Mesendoderm (in vitro differentiated cells): Measurements from ENCODE around the gene SAMD4B.

ENCODE experiments used
- DNase-seq: peaks from one replicate; pipeline ENCODE4 v3.0.0; 2013
- H2AK5ac ChIP-seq: 2 replicates; pipeline ENCODE4 v1.6.1; 2013; ENCODE audit warnings: low read length, inconsistent platforms
- H2BK120ac ChIP-seq: 2 replicates; pipeline ENCODE4 v1.6.1; 2013; ENCODE audit warnings: low read depth, mild to moderate bottlenecking, low read length, moderate library complexity, mixed read lengths
- H2BK15ac ChIP-seq: replicated peaks from 2 replicates; pipeline ENCODE4 v1.6.1; 2013; ENCODE audit warnings: low read depth, mild to moderate bottlenecking, moderate library complexity
- H2BK5ac ChIP-seq: 2 replicates; pipeline ENCODE4 v1.6.1; 2013; ENCODE audit warnings: low read length, inconsistent platforms
- H3K18ac ChIP-seq: 2 replicates; pipeline ENCODE4 v1.6.1; 2013; ENCODE audit warnings: mild to moderate bottlenecking, low read length, mixed read lengths
- H3K23ac ChIP-seq: one replicate; pipeline ENCODE4 v1.6.1; 2013; ENCODE audit warnings: low read length
- H3K27ac ChIP-seq: 2 replicates; pipeline ENCODE4 v1.5.1; 2013; ENCODE audit warnings: low read depth, mild to moderate bottlenecking, inconsistent platforms, low read length, moderate library complexity
- H3K27me3 ChIP-seq: 2 replicates; pipeline ENCODE4 v1.6.1; 2013; ENCODE audit warnings: low read length, control low read depth, mild to moderate bottlenecking, inconsistent platforms; ENCODE audit not compliant: insufficient read depth, poor library complexity
- H3K36me3 ChIP-seq: 2 replicates; pipeline ENCODE4 v1.6.1; 2013; ENCODE audit warnings: low read length, inconsistent platforms; ENCODE audit not compliant: control insufficient read depth, insufficient read depth
- H3K4ac ChIP-seq: one replicate; pipeline ENCODE4 v1.6.1; 2013; ENCODE audit warnings: low read depth, mild to moderate bottlenecking, low read length, moderate library complexity
- H3K4me1 ChIP-seq: 2 replicates; pipeline ENCODE4 v1.6.1; 2013; ENCODE audit warnings: low read depth, low read length, inconsistent platforms; ENCODE audit not compliant: control insufficient read depth
- H3K4me2 ChIP-seq: 2 replicates; pipeline ENCODE4 v1.6.1; 2013; ENCODE audit warnings: low read length
- H3K4me3 ChIP-seq: 2 replicates; pipeline ENCODE4 v1.5.1; 2013; ENCODE audit warnings: mild to moderate bottlenecking, low read length
- H3K56ac ChIP-seq: one replicate; pipeline ENCODE4 v1.6.1; 2013; ENCODE audit warnings: low read length
- H3K79me1 ChIP-seq: 2 replicates; pipeline ENCODE4 v1.6.1; 2013; ENCODE audit warnings: low read length, inconsistent platforms
- H3K79me2 ChIP-seq: 2 replicates; pipeline ENCODE4 v1.6.1; 2013; ENCODE audit warnings: mild to moderate bottlenecking, low read length; ENCODE audit not compliant: control insufficient read depth, insufficient read depth
- H3K9ac ChIP-seq: 2 replicates; pipeline ENCODE4 v1.6.1; 2013; ENCODE audit warnings: low read length, inconsistent platforms
- H4K5ac ChIP-seq: one replicate; pipeline ENCODE4 v1.6.1; 2013; ENCODE audit warnings: low read length
- H4K8ac ChIP-seq: one replicate; pipeline ENCODE4 v1.6.1; 2013; ENCODE audit warnings: low read depth, mild to moderate bottlenecking, control low read depth, low read length, moderate library complexity
- WGBS: extraction: QIAGEN DNeasy Blood & Tissue Kit; methylation state at CpG from one replicate; pipeline ENCODE4 v1.1.7; 2013; ENCODE audit warnings: low lambda C conversion rate, missing lambda C conversion rate; ENCODE audit not compliant: insufficient coverage; ENCODE audit errors: extremely low coverage; 5-methylcytosine and 5-hydroxymethylcytosine counted together

Gene SAMD4B

GRCh38 chr19:39317476-39317875 lies 24.7 kb upstream of the SAMD4B start:
- H3K56ac ChIP-seq = no peak overlapping the region
- H3K4ac ChIP-seq = no peak overlapping the region
- H3K36me3 ChIP-seq = no peaks in the 10 kb centered on the region
- H4K5ac ChIP-seq = no peak overlapping the region
- no peak overlapping the region for H2BK15ac ChIP-seq
- no peak overlapping the region for H3K4me2 ChIP-seq
- WGBS = no CpG with 5 or more reads among the region's 4 CpGs
- no peak overlapping the region for H2AK5ac ChIP-seq
- H3K18ac ChIP-seq = no peak overlapping the region
- no peak overlapping the region for H3K27ac ChIP-seq
- DNase-seq = no peak
- no peaks in the 10 kb centered on the region for H3K79me1 ChIP-seq
- no peak overlapping the region for H4K8ac ChIP-seq
- H3K4me1 ChIP-seq = no peaks in the 10 kb centered on the region
- no peak overlapping the region for H3K23ac ChIP-seq
- H3K27me3 ChIP-seq = no peaks in the 10 kb centered on the region
- H2BK120ac ChIP-seq = no peak overlapping the region
- H2BK5ac ChIP-seq = no peak overlapping the region
- no peak overlapping the region for H3K9ac ChIP-seq
- no peak overlapping the region for H3K4me3 ChIP-seq
- no peaks in the 10 kb centered on the region for H3K79me2 ChIP-seq

GRCh38 chr19:39318071-39318470 lies 24.1 kb upstream of the SAMD4B start:
- H2BK120ac ChIP-seq = no peak overlapping the region
- no peak overlapping the region for H3K18ac ChIP-seq
- H3K4me2 ChIP-seq = no peak overlapping the region
- no peaks in the 10 kb centered on the region for H3K27me3 ChIP-seq
- H3K27ac ChIP-seq = no peak overlapping the region
- no peaks in the 10 kb centered on the region for H3K36me3 ChIP-seq
- no peaks in the 10 kb centered on the region for H3K79me2 ChIP-seq
- no peak overlapping the region for H3K4me3 ChIP-seq
- H3K9ac ChIP-seq = no peak overlapping the region
- no peaks in the 10 kb centered on the region for H3K4me1 ChIP-seq
- no peak overlapping the region for H2BK15ac ChIP-seq
- H3K56ac ChIP-seq = no peak overlapping the region
- no peak for DNase-seq
- H2AK5ac ChIP-seq = no peak overlapping the region
- H4K8ac ChIP-seq = no peak overlapping the region
- H3K4ac ChIP-seq = no peak overlapping the region
- no peak overlapping the region for H2BK5ac ChIP-seq
- no peak overlapping the region for H3K23ac ChIP-seq
- WGBS = no CpG with 5 or more reads among the region's 5 CpGs
- no peak overlapping the region for H4K5ac ChIP-seq
- no peaks in the 10 kb centered on the region for H3K79me1 ChIP-seq

- Histone ChIP-seq H3K27ac (no peak overlapping the region), H3K56ac (no peak overlapping the region), H3K4me3 (no peak overlapping the region), H3K23ac (no peak overlapping the region), H3K36me3 (no peaks in the 10 kb centered on the region), H3K4me2 (no peak overlapping the region), H3K4me1 (no peaks in the 10 kb centered on the region), H3K4ac (no peak overlapping the region), H4K8ac (no peak overlapping the region), H3K79me2 (no peaks in the 10 kb centered on the region), H3K18ac (no peak overlapping the region), H3K79me1 (no peaks in the 10 kb centered on the region), H4K5ac (no peak overlapping the region), H2BK5ac (no peak overlapping the region), H3K9ac (no peak overlapping the region), H2BK120ac (no peak overlapping the region), H2BK15ac (no peak overlapping the region), H3K27me3 (no peaks in the 10 kb centered on the region), H2AK5ac (no peak overlapping the region)
- no peak for DNase-seq
- no CpG with 5 or more reads among the region's 4 CpGs for WGBS
Observed at GRCh38 chr19:39318690-39319089, 23.5 kb upstream of the SAMD4B start.

GRCh38 chr19:39319098-39319891 lies 22.9 kb upstream of the SAMD4B start:
- Histone ChIP-seq H3K79me2 (no peaks in the 10 kb centered on the region), H4K5ac (no peak overlapping the region), H3K4me3 (no peak overlapping the region), H2BK5ac (no peak overlapping the region), H3K27me3 (no peaks in the 10 kb centered on the region), H3K4me2 (no peak overlapping the region), H3K79me1 (no peaks in the 10 kb centered on the region), H3K23ac (no peak overlapping the region), H2BK120ac (no peak overlapping the region), H3K36me3 (no peaks in the 10 kb centered on the region), H2AK5ac (no peak overlapping the region), H3K4ac (no peak overlapping the region), H3K9ac (no peak overlapping the region), H3K56ac (no peak overlapping the region), H3K4me1 (no peaks in the 10 kb centered on the region), H3K27ac (no peak overlapping the region), H3K18ac (no peak overlapping the region), H2BK15ac (no peak overlapping the region), H4K8ac (no peak overlapping the region)
- DNase-seq = no peak
- no CpG with 5 or more reads among the region's 5 CpGs for WGBS

- no peak for DNase-seq
- Histone ChIP-seq H3K79me2 (no peaks in the 10 kb centered on the region), H3K4ac (no peak overlapping the region), H2BK5ac (no peak overlapping the region), H3K27me3 (no peaks in the 10 kb centered on the region), H3K56ac (peak overlapping the region; percentile 84), H3K36me3 (no peaks in the 10 kb centered on the region), H2AK5ac (no peak overlapping the region), H3K9ac (peak overlapping the region; percentile 74), H3K23ac (no peak overlapping the region), H4K5ac (no peak overlapping the region), H3K79me1 (no peaks in the 10 kb centered on the region), H3K18ac (no peak overlapping the region), H3K4me1 (no peaks in the 10 kb centered on the region), H3K27ac (no peak overlapping the region), H2BK120ac (no peak overlapping the region), H2BK15ac (no peak overlapping the region), H3K4me3 (no peak overlapping the region), H4K8ac (no peak overlapping the region), H3K4me2 (peak overlapping the region; percentile 91)
- no CpG with 5 or more reads among the region's 16 CpGs for WGBS
Observed at GRCh38 chr19:39319892-39320248, 22.4 kb upstream of the SAMD4B start.
